Mesendoderm (in vitro differentiated cells): ENCODE data around the gene DAND5.

Source experiments
- DNase-seq: peaks from one replicate; pipeline ENCODE4 v3.0.0; 2013
- H2AK5ac ChIP-seq: 2 replicates; pipeline ENCODE4 v1.6.1; 2013; ENCODE audit warnings: low read length, inconsistent platforms
- H2BK120ac ChIP-seq: 2 replicates; pipeline ENCODE4 v1.6.1; 2013; ENCODE audit warnings: low read depth, mild to moderate bottlenecking, low read length, moderate library complexity, mixed read lengths
- H2BK15ac ChIP-seq: replicated peaks from 2 replicates; pipeline ENCODE4 v1.6.1; 2013; ENCODE audit warnings: low read depth, mild to moderate bottlenecking, moderate library complexity
- H2BK5ac ChIP-seq: 2 replicates; pipeline ENCODE4 v1.6.1; 2013; ENCODE audit warnings: low read length, inconsistent platforms
- H3K18ac ChIP-seq: 2 replicates; pipeline ENCODE4 v1.6.1; 2013; ENCODE audit warnings: mild to moderate bottlenecking, low read length, mixed read lengths
- H3K23ac ChIP-seq: one replicate; pipeline ENCODE4 v1.6.1; 2013; ENCODE audit warnings: low read length
- H3K27ac ChIP-seq: 2 replicates; pipeline ENCODE4 v1.5.1; 2013; ENCODE audit warnings: low read depth, mild to moderate bottlenecking, inconsistent platforms, low read length, moderate library complexity
- H3K27me3 ChIP-seq: 2 replicates; pipeline ENCODE4 v1.6.1; 2013; ENCODE audit warnings: low read length, control low read depth, mild to moderate bottlenecking, inconsistent platforms; ENCODE audit not compliant: insufficient read depth, poor library complexity
- H3K36me3 ChIP-seq: 2 replicates; pipeline ENCODE4 v1.6.1; 2013; ENCODE audit warnings: low read length, inconsistent platforms; ENCODE audit not compliant: control insufficient read depth, insufficient read depth
- H3K4ac ChIP-seq: one replicate; pipeline ENCODE4 v1.6.1; 2013; ENCODE audit warnings: low read depth, mild to moderate bottlenecking, low read length, moderate library complexity
- H3K4me1 ChIP-seq: 2 replicates; pipeline ENCODE4 v1.6.1; 2013; ENCODE audit warnings: low read depth, low read length, inconsistent platforms; ENCODE audit not compliant: control insufficient read depth
- H3K4me2 ChIP-seq: 2 replicates; pipeline ENCODE4 v1.6.1; 2013; ENCODE audit warnings: low read length
- H3K4me3 ChIP-seq: 2 replicates; pipeline ENCODE4 v1.5.1; 2013; ENCODE audit warnings: mild to moderate bottlenecking, low read length
- H3K56ac ChIP-seq: one replicate; pipeline ENCODE4 v1.6.1; 2013; ENCODE audit warnings: low read length
- H3K79me1 ChIP-seq: 2 replicates; pipeline ENCODE4 v1.6.1; 2013; ENCODE audit warnings: low read length, inconsistent platforms
- H3K79me2 ChIP-seq: 2 replicates; pipeline ENCODE4 v1.6.1; 2013; ENCODE audit warnings: mild to moderate bottlenecking, low read length; ENCODE audit not compliant: control insufficient read depth, insufficient read depth
- H3K9ac ChIP-seq: 2 replicates; pipeline ENCODE4 v1.6.1; 2013; ENCODE audit warnings: low read length, inconsistent platforms
- H4K5ac ChIP-seq: one replicate; pipeline ENCODE4 v1.6.1; 2013; ENCODE audit warnings: low read length
- H4K8ac ChIP-seq: one replicate; pipeline ENCODE4 v1.6.1; 2013; ENCODE audit warnings: low read depth, mild to moderate bottlenecking, control low read depth, low read length, moderate library complexity
- WGBS: extraction: QIAGEN DNeasy Blood & Tissue Kit; methylation state at CpG from one replicate; pipeline ENCODE4 v1.1.7; 2013; ENCODE audit warnings: low lambda C conversion rate, missing lambda C conversion rate; ENCODE audit not compliant: insufficient coverage; ENCODE audit errors: extremely low coverage; 5-methylcytosine and 5-hydroxymethylcytosine counted together

DAND5 gene

GRCh38 chr19:13002166-13002898 lies 33.0 kb downstream of the DAND5 start:
- H3K4me2 ChIP-seq: no peak overlapping the region
- H3K27me3 ChIP-seq: peaks cover 23% of the 10 kb centered on the region
- H2BK5ac ChIP-seq: no peak overlapping the region
- no peaks in the 10 kb centered on the region for H3K36me3 ChIP-seq
- no peak overlapping the region for H3K9ac ChIP-seq
- no peak overlapping the region for H4K8ac ChIP-seq
- H3K23ac ChIP-seq: no peak overlapping the region
- H2AK5ac ChIP-seq: no peak overlapping the region
- H3K79me2 ChIP-seq: no peaks in the 10 kb centered on the region
- H3K4ac ChIP-seq: no peak overlapping the region
- no peaks in the 10 kb centered on the region for H3K79me1 ChIP-seq
- H3K56ac ChIP-seq: no peak overlapping the region
- no peak overlapping the region for H2BK120ac ChIP-seq
- DNase-seq: no peak
- no peaks in the 10 kb centered on the region for H3K4me1 ChIP-seq
- H3K18ac ChIP-seq: no peak overlapping the region
- no peak overlapping the region for H3K4me3 ChIP-seq
- no peak overlapping the region for H3K27ac ChIP-seq
- no CpG with 5 or more reads among the region's 29 CpGs for WGBS
- no peak overlapping the region for H4K5ac ChIP-seq
- no peak overlapping the region for H2BK15ac ChIP-seq

- no peak overlapping the region for H3K4ac ChIP-seq
- H3K4me2 ChIP-seq: no peak overlapping the region
- H3K18ac ChIP-seq: no peak overlapping the region
- H3K27me3 ChIP-seq: peaks cover 21% of the 10 kb centered on the region
- no peak overlapping the region for H2BK5ac ChIP-seq
- H3K27ac ChIP-seq: no peak overlapping the region
- no peaks in the 10 kb centered on the region for H3K79me1 ChIP-seq
- H2BK120ac ChIP-seq: no peak overlapping the region
- H4K8ac ChIP-seq: no peak overlapping the region
- no peak overlapping the region for H2AK5ac ChIP-seq
- no peak overlapping the region for H4K5ac ChIP-seq
- H3K4me3 ChIP-seq: no peak overlapping the region
- no peaks in the 10 kb centered on the region for H3K36me3 ChIP-seq
- DNase-seq: no peak
- H3K23ac ChIP-seq: no peak overlapping the region
- WGBS: no CpG with 5 or more reads among the region's 15 CpGs
- no peaks in the 10 kb centered on the region for H3K4me1 ChIP-seq
- H3K9ac ChIP-seq: no peak overlapping the region
- H3K56ac ChIP-seq: no peak overlapping the region
- no peaks in the 10 kb centered on the region for H3K79me2 ChIP-seq
- H2BK15ac ChIP-seq: no peak overlapping the region
Observed at GRCh38 chr19:13003081-13003480, 33.7 kb downstream of the DAND5 start.

GRCh38 chr19:13004273-13004672 lies 34.9 kb downstream of the DAND5 start:
- Histone ChIP-seq H3K79me2 (no peaks in the 10 kb centered on the region), H3K36me3 (no peaks in the 10 kb centered on the region), H3K4me2 (no peak overlapping the region), H2BK120ac (no peak overlapping the region), H4K8ac (no peak overlapping the region), H3K9ac (no peak overlapping the region), H3K4ac (no peak overlapping the region), H3K4me3 (no peak overlapping the region), H3K18ac (no peak overlapping the region), H4K5ac (no peak overlapping the region), H3K56ac (no peak overlapping the region), H2AK5ac (no peak overlapping the region), H3K4me1 (no peaks in the 10 kb centered on the region), H3K27me3 (peaks cover 27% of the 10 kb centered on the region), H3K23ac (no peak overlapping the region), H2BK5ac (no peak overlapping the region), H3K79me1 (no peaks in the 10 kb centered on the region), H3K27ac (no peak overlapping the region), H2BK15ac (no peak overlapping the region)
- no peak for DNase-seq
- WGBS: no CpG with 5 or more reads among the region's 7 CpGs

GRCh38 chr19:13005253-13005652 lies 35.9 kb downstream of the DAND5 start:
- Histone ChIP-seq H3K23ac (no peak overlapping the region), H3K9ac (no peak overlapping the region), H3K4me2 (no peak overlapping the region), H2AK5ac (no peak overlapping the region), H3K4me1 (no peaks in the 10 kb centered on the region), H3K27me3 (peaks cover 37% of the 10 kb centered on the region), H3K27ac (no peak overlapping the region), H3K56ac (no peak overlapping the region), H3K79me2 (no peaks in the 10 kb centered on the region), H2BK5ac (no peak overlapping the region), H3K4me3 (no peak overlapping the region), H3K79me1 (no peaks in the 10 kb centered on the region), H2BK15ac (no peak overlapping the region), H2BK120ac (no peak overlapping the region), H3K18ac (no peak overlapping the region), H3K36me3 (no peaks in the 10 kb centered on the region), H4K8ac (no peak overlapping the region), H3K4ac (no peak overlapping the region), H4K5ac (no peak overlapping the region)
- no peak for DNase-seq
- no CpG with 5 or more reads among the region's 4 CpGs for WGBS

GRCh38 chr19:13005861-13006370 lies 36.5 kb downstream of the DAND5 start:
- Histone ChIP-seq H3K18ac (no peak overlapping the region), H2BK120ac (no peak overlapping the region), H2BK5ac (no peak overlapping the region), H3K4me3 (no peak overlapping the region), H3K56ac (no peak overlapping the region), H2AK5ac (no peak overlapping the region), H3K9ac (no peak overlapping the region), H4K8ac (no peak overlapping the region), H3K79me2 (no peaks in the 10 kb centered on the region), H3K4ac (no peak overlapping the region), H3K23ac (no peak overlapping the region), H3K27me3 (peaks cover 44% of the 10 kb centered on the region), H2BK15ac (no peak overlapping the region), H3K36me3 (no peaks in the 10 kb centered on the region), H3K4me2 (no peak overlapping the region), H3K27ac (no peak overlapping the region), H3K4me1 (no peaks in the 10 kb centered on the region), H4K5ac (no peak overlapping the region), H3K79me1 (no peaks in the 10 kb centered on the region)
- no CpG with 5 or more reads among the region's 12 CpGs for WGBS
- DNase-seq: no peak
